Naive thymus-derived CD4-positive, alpha-beta T cell (primary cell): ENCODE results near the gene SLC11A2. TPM values are rescaled to one million over a fixed set of nuclear protein-coding genes. Genes with fewer than 3 reads are reported as not detected.
"Not testable (repeated sequence)": the region's sequence is repeated elsewhere in the genome, so short reads cannot be mapped to it uniquely, and the experiment has no call there.

ENCODE experiments used
- ATAC-seq: fragments of 150-1000 bp; cut with Tn5 transposase; 2 replicates; pipeline ENCODE4 v1.10.0; 2021; ENCODE audit warnings: mild to moderate bottlenecking, moderate library complexity
- CTCF ChIA-PET: fragments of 350-600 bp; sonication (Branson Sonifier 250); formaldehyde crosslinking; loops from one replicate; lab custom pipeline; 2021; ENCODE audit warnings: antibody characterized with exemption; lab: Charles Lee
- POLR2A ChIA-PET: fragments of 350-600 bp; sonication (Branson Sonifier 250); formaldehyde crosslinking; loops from one replicate; lab custom pipeline; 2021; ENCODE audit warnings: antibody characterized with exemption, inconsistent platforms; lab: Charles Lee
- DNase-seq, 9 donors: peaks; one replicate each; pipeline versions ENCODE4 v3.0.0 to v3.0.0-alpha.2; 2020 to 2022; ENCODE audit warnings: mixed read lengths in 1 of 9
- H3K27ac ChIP-seq: one replicate; pipeline ENCODE4 v1.7.0; 2013; ENCODE audit warnings: mild to moderate bottlenecking, low read depth, low read length, moderate library complexity
- H3K27me3 ChIP-seq, 2 donors: one replicate each; pipeline ENCODE4 v1.7.0; 2013; ENCODE audit warnings: low read length in 2 of 2, mild to moderate bottlenecking in 2 of 2, moderate library complexity in 2 of 2; ENCODE audit not compliant: control insufficient read depth in 2 of 2, insufficient read depth in 2 of 2
- H3K36me3 ChIP-seq, 3 experiments: 1 replicate in 2 of 3; 2 replicates in 1 of 3; pipeline ENCODE4 v1.7.0; 2013; ENCODE audit warnings: low read length in 3 of 3, mild to moderate bottlenecking in 3 of 3, moderate library complexity in 1 of 3; ENCODE audit not compliant: insufficient read depth in 3 of 3, control insufficient read depth in 2 of 3
- H3K4me1 ChIP-seq, 2 donors: one replicate each; pipeline ENCODE4 v1.7.0; 2013; ENCODE audit warnings: low read length in 2 of 2, mild to moderate bottlenecking in 2 of 2, moderate library complexity in 1 of 2; ENCODE audit not compliant: control insufficient read depth in 2 of 2, insufficient read depth in 2 of 2
- H3K4me3 ChIP-seq: 2 replicates; pipeline ENCODE4 v1.7.0; 2013; ENCODE audit warnings: mild to moderate bottlenecking, low read length
- H3K9me3 ChIP-seq, 3 experiments: 1 replicate in 2 of 3; 2 replicates in 1 of 3; pipeline ENCODE4 v1.7.0; 2013; ENCODE audit warnings: low read length in 3 of 3; ENCODE audit not compliant: control insufficient read depth in 2 of 3
- H3K27ac Mint-ChIP-seq, 9 donors: one replicate each; pipeline ENCODE4 v1.8.0; 2020 to 2022; ENCODE audit warnings: mixed read lengths in 9 of 9, mild to moderate bottlenecking in 8 of 9, moderate library complexity in 5 of 9, inconsistent platforms in 2 of 9
- H3K27me3 Mint-ChIP-seq, 5 donors: one replicate each; pipeline ENCODE4 v1.8.0; 2021 to 2022; ENCODE audit warnings: mixed read lengths in 5 of 5, mild to moderate bottlenecking in 1 of 5
- H3K36me3 Mint-ChIP-seq, 5 donors: one replicate each; pipeline ENCODE4 v1.8.0; 2020 to 2022; ENCODE audit warnings: mixed read lengths in 5 of 5, mild to moderate bottlenecking in 3 of 5, inconsistent platforms in 1 of 5
- H3K4me1 Mint-ChIP-seq, 7 donors: one replicate each; pipeline ENCODE4 v1.8.0; 2020 to 2022; ENCODE audit warnings: mixed read lengths in 7 of 7, mild to moderate bottlenecking in 3 of 7, inconsistent platforms in 1 of 7
- H3K4me3 Mint-ChIP-seq, 10 donors: one replicate each; pipeline ENCODE4 v1.8.0; 2020 to 2022; ENCODE audit warnings: mild to moderate bottlenecking in 10 of 10, mixed read lengths in 10 of 10, moderate library complexity in 6 of 10, inconsistent platforms in 2 of 10
- H3K9me3 Mint-ChIP-seq, 11 donors: one replicate each; pipeline ENCODE4 v1.8.0; 2020 to 2022; ENCODE audit warnings: mixed read lengths in 11 of 11, mild to moderate bottlenecking in 4 of 11, inconsistent platforms in 1 of 11, moderate library complexity in 1 of 11
- intact Hi-C, 2 donors: fragments of 100-400 bp; cut with micrococcal nuclease; formaldehyde crosslinking; loops; one replicate each; pipeline ENCODE4 v1.15.1; 2023
- polyA plus RNA-seq, 2 donors: library from polyadenylated mRNA; unstranded; fragments of 300-500 nt; fragmentation: Illumina TruSeq; gene quantifications; one replicate each; pipeline ENCODE4 v1.2.3, GENCODE V29; 2021
- total RNA-seq, 6 experiments: library from RNA in 5 of 6; stranded (reverse) in 5 of 6; gene quantifications; 1 replicate in 5 of 6; 2 replicates in 1 of 6; pipeline ENCODE4 v1.2.3 and lab custom pipeline; 2021 to 2026

The SLC11A2 gene
- total and polyA plus RNA-seq, 7 experiments from 2014 or later, result 14.0 to 65.4 (median 59.2) TPM

DNA sequence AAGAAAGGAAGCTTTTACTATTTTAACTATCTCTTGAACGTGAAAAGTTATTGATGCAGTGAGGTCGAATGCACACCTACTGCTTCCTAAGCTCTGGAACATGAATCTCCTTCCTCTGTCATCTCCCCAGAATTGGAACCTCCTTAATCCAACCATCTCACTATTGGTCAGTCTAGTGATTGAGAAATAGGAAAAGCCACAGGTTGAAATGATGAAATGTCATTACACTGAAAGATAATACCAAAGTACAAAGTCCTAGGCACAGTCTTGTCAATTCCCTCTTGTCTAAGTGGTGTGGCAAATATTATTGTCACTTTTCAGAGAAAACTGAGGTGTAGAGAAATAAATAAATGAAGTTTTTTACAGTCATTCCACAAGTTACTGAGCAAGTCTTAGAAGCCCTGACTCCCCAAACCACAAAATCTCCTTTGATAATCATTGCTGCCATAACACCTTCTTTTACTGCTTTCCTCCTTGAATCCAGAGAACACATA lies 93.3 kb downstream of the SLC11A2 start:
- DNase-seq, result no peak
- Mint-ChIP-seq H3K9me3 (peaks cover 0 to 6% (median 4%) of the 10 kb centered on the region in 11 donors), H3K4me1 (peaks cover 0 to 14% (median 0%) of the 10 kb centered on the region in 7 donors), H3K27ac (no peak overlapping the region), H3K27me3 (no peaks in the 10 kb centered on the region), H3K36me3 (peaks cover 3 to 11% (median 7%) of the 10 kb centered on the region in 5 donors), H3K4me3 (no peak overlapping the region)
- H3K36me3 ChIP-seq, result no peaks in the 10 kb centered on the region
- intact Hi-C loops, result no loop called here
- POLR2A ChIA-PET, result interaction anchor here (0.7 kb wide), 1 partner anchor 30 kb away, joined by 3 read pairs; no protein-coding TSS in a partner anchor
- CTCF ChIA-PET, result no interaction called here
- peaks cover 0 to 8% (median 0%) of the 10 kb centered on the region in 3 experiments for H3K9me3 ChIP-seq
- H3K4me1 ChIP-seq, result no peaks in the 10 kb centered on the region
- no peak overlapping the region for H3K4me3 ChIP-seq
- H3K27me3 ChIP-seq, result no peaks in the 10 kb centered on the region
- no peak overlapping the region for H3K27ac ChIP-seq
- no peak for ATAC-seq

DNA sequence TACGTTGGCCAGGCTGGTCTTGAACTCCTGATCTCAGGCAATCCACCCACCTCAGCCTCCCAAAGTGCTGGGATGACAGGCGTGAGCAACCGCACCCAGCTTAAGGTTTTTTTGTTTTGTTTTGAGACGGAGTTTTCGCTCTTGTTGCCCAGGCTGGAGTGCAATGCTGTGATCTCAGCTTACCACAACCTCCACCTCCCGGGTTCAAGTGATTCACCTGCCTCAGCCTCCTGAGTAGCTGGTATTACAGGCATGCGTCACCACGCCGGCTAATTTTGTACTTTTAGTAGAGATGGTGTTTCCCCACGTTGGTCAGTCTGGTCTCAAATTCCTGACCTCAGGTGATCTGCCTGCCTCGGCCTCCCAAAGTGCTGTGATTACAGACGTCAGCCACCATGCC lies 95.7 kb downstream of the SLC11A2 start:
- intact Hi-C loops, POLR2A ChIA-PET, H3K27ac Mint-ChIP-seq, H3K27me3 ChIP-seq, H3K27me3 Mint-ChIP-seq, H3K4me3 Mint-ChIP-seq, H3K9me3 ChIP-seq, H3K9me3 Mint-ChIP-seq, H3K27ac ChIP-seq, H3K36me3 Mint-ChIP-seq, DNase-seq, CTCF ChIA-PET, H3K4me1 ChIP-seq, H3K36me3 ChIP-seq, ATAC-seq, H3K4me3 ChIP-seq: not testable (repeated sequence)
- peaks cover 0 to 18% (median under 1%) of the 10 kb centered on the region in 7 donors for H3K4me1 Mint-ChIP-seq

DNA sequence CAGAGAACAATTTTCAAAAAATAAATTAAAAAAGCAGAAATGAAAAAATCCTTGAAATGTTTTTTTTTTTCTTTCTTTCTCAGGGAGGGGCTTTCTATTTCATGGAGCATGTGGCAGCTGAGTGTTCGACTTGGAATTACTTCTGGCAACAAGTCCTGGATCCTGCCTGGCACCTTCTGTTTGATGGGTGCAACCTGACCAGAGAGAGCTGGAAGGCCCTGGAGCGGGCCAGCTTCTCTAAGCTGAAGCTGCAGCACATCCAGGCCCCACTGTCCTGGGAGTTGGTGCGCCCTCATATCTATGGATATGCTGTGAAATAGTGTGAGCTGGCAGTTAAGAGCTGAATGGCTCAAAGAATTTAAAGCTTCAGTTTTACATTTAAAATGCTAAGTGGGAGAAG lies 96.4 kb downstream of the SLC11A2 start:
- POLR2A ChIA-PET, result no interaction called here
- DNase-seq (no peak), ATAC-seq (no peak)
- H3K27me3 ChIP-seq, result no peaks in the 10 kb centered on the region
- H3K4me1 ChIP-seq, result peaks cover 0 to 5% of the 10 kb centered on the region in 2 donors
- H3K27me3 Mint-ChIP-seq, result no peaks in the 10 kb centered on the region
- H3K4me1 Mint-ChIP-seq, result peaks cover 4 to 23% (median 7%) of the 10 kb centered on the region in 7 donors
- no peak overlapping the region for H3K4me3 Mint-ChIP-seq
- no peaks in the 10 kb centered on the region for H3K36me3 ChIP-seq
- no peaks in the 10 kb centered on the region for H3K9me3 ChIP-seq
- no peak overlapping the region for H3K27ac Mint-ChIP-seq
- H3K4me3 ChIP-seq, result no peak overlapping the region
- intact Hi-C loops, result no loop called here
- CTCF ChIA-PET, result interaction anchor here (0.6 kb wide), 1 partner anchor 590 kb away, joined by 3 read pairs; no protein-coding TSS in a partner anchor
- no peaks in the 10 kb centered on the region for H3K36me3 Mint-ChIP-seq
- H3K27ac ChIP-seq, result no peak overlapping the region
- H3K9me3 Mint-ChIP-seq, result no peaks in the 10 kb centered on the region

Other genes with a start within 250 kb of the SLC11A2 start
- not detected for gene TMPRSS12, start 183.5 kb downstream of the SLC11A2 start, total RNA-seq
- gene TMPRSS12, start 183.5 kb downstream of the SLC11A2 start, polyA plus RNA-seq, result not detected
- not detected for gene HIGD1C, start 73.8 kb downstream of the SLC11A2 start, total RNA-seq
- gene HIGD1C, start 73.8 kb downstream of the SLC11A2 start, polyA plus RNA-seq, result not detected
- 100 to 1,000 TPM in 1 of 5 experiments, 10 to 100 TPM in 4; 58.8 to 101 (median 77.0) TPM for gene LETMD1, start 21.9 kb upstream of the SLC11A2 start, total RNA-seq
- 10 to 100 TPM; 32.4 to 42.0 TPM for gene LETMD1, start 21.9 kb upstream of the SLC11A2 start, polyA plus RNA-seq
- gene CSRNP2, start 57.2 kb upstream of the SLC11A2 start, total RNA-seq, result 10 to 100 TPM; 20.0 to 38.7 (median 23.4) TPM
- 1 to 10 TPM; 2.7 to 6.9 TPM for gene CSRNP2, start 57.2 kb upstream of the SLC11A2 start, polyA plus RNA-seq
- 10 to 100 TPM; 23.4 to 42.3 (median 36.6) TPM for gene TFCP2, start 146.8 kb upstream of the SLC11A2 start, total RNA-seq
- gene TFCP2, start 146.8 kb upstream of the SLC11A2 start, polyA plus RNA-seq, result 10 to 100 TPM; 10.8 to 16.6 TPM
- gene POU6F1, start 191.7 kb upstream of the SLC11A2 start, total RNA-seq, result 10 to 100 TPM in 4 of 5 experiments, 1 to 10 TPM in 1; 5.1 to 85.5 (median 33.5) TPM
- gene POU6F1, start 191.7 kb upstream of the SLC11A2 start, polyA plus RNA-seq, result 1 to 10 TPM; 1.8 to 4.7 TPM
- gene DAZAP2, start 212.4 kb upstream of the SLC11A2 start, total RNA-seq, result 100 to 1,000 TPM; 231 to 306 (median 271) TPM
- gene DAZAP2, start 212.4 kb upstream of the SLC11A2 start, polyA plus RNA-seq, result 1,000 to 10,000 TPM; 1,567 to 1,584 TPM
- gene SMAGP, start 244.0 kb upstream of the SLC11A2 start, total RNA-seq, result 1 to 10 TPM; 1.5 to 7.4 (median 4.2) TPM
- gene SMAGP, start 244.0 kb upstream of the SLC11A2 start, polyA plus RNA-seq, result 10 to 100 TPM; 10.6 to 16.2 TPM